ENCODE measurements around the gene PRKAG2.
A peak's percentile ranks its signal among the peaks of the same experiment; 100 is the strongest.

The PRKAG2 gene

GRCh38 chr7:151740081-151740851 lies 136.6 kb downstream of the PRKAG2 start:
- Mint-ChIP-seq H3K4me3 (no peak overlapping the region), H3K27me3 (no peaks in the 10 kb centered on the region), H3K27ac (no peak overlapping the region), H3K4me1 (peaks cover 45% of the 10 kb centered on the region), H3K9me3 (no peaks in the 10 kb centered on the region)
- ATAC-seq (no peak), DNase-seq (no peak)

- DNase-seq = no peak
- H3K4me3 Mint-ChIP-seq = no peak overlapping the region
- no peaks in the 10 kb centered on the region for H3K27me3 Mint-ChIP-seq
- H3K27ac Mint-ChIP-seq = no peak overlapping the region
- peaks cover 39% of the 10 kb centered on the region for H3K4me1 Mint-ChIP-seq
- ATAC-seq = no peak
- no peaks in the 10 kb centered on the region for H3K9me3 Mint-ChIP-seq
These were observed 138.0 kb downstream of the PRKAG2 start for GRCh38 chr7:151738925-151739324.

- H3K9me3 Mint-ChIP-seq = no peaks in the 10 kb centered on the region
- no peak overlapping the region for H3K27ac Mint-ChIP-seq
- no peaks in the 10 kb centered on the region for H3K27me3 Mint-ChIP-seq
- ATAC-seq = no peak
- no peak for DNase-seq
- H3K4me3 Mint-ChIP-seq = no peak overlapping the region
- peaks cover 23% of the 10 kb centered on the region for H3K4me1 Mint-ChIP-seq
These were observed 140.5 kb downstream of the PRKAG2 start for GRCh38 chr7:151736403-151736909.

- DNase-seq (no peak), ATAC-seq (no peak)
- H3K4me3 Mint-ChIP-seq = no peak overlapping the region
- no peaks in the 10 kb centered on the region for H3K9me3 Mint-ChIP-seq
- no peaks in the 10 kb centered on the region for H3K27me3 Mint-ChIP-seq
- peaks cover 23% of the 10 kb centered on the region for H3K4me1 Mint-ChIP-seq
- peak overlapping the region in 1 of 2 donors; percentile 19 for H3K27ac Mint-ChIP-seq
These were observed 141.0 kb downstream of the PRKAG2 start for GRCh38 chr7:151735851-151736402.

DNA sequence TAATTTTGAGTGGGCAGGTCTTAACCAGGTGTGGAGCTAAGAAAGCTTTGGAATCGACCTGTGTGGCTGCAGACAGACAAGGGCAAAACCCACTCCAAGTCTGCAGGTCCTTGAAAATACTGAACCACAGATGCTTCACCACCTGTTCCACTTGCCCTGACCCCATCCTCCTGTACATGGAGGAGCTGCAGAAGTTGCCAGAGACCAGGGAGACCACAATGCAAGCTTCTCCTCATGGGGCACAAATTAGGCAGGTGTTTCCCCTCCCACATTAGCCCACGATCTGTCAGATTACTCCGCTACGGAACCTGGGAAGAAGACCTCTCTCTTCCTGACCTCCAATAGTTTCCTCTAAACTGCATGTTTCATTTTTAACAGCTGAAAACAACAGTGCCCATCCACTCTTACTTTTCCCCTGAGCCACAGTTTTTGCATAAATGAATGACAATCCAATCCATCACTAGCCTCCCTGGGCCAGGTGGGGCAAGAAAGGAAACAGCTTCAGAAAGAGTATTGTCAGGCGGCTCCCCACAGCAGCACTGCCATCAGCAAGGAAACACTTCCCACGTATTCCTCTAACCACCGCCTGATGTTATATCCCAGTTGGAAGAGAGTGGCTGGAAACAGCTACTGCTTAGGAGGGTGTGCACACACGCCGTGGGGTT lies 141.6 kb downstream of the PRKAG2 start:
- ATAC-seq = no peak
- H3K9me3 Mint-ChIP-seq = no peaks in the 10 kb centered on the region
- H3K27me3 Mint-ChIP-seq = no peaks in the 10 kb centered on the region
- no peak for DNase-seq
- peaks cover 19% of the 10 kb centered on the region for H3K4me1 Mint-ChIP-seq
- no peak overlapping the region for H3K4me3 Mint-ChIP-seq
- H3K27ac Mint-ChIP-seq = peak overlapping the region in 1 of 2 donors; percentile 19

DNA sequence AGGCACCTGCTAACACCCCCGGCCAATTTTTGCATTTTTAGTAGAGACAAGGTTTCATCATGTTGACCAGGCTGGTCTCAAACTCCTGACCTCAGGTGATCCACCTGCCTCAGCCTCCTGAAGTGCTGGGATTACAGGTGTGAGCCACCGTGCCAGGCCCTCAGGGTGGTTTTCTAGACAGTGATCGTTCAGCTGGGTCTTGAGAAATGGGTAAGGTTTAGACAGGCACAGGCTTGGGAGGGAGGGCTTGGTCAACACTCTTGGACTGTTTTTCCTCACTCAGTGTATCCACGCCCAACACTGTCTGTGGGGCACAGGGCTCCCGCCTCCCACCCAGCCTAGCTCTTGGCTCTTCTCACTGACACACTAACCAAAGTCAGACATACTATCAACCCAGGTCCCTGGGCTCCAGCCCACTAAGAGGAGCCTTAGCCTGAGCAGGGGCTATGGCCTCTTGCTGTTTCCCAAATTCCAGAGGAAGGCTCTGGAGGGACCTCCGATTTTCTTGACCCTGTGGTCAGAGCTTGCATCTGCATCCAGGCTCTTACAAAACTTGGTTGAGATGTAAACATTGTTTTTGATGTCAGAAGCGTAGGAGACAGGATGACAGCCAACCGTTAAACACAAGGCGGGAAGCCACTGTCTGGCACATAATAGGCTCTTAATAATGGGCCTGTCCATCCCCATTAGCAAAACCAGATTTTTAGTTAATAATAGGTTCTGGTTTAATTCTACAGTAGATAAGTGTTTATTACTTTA lies 143.9 kb downstream of the PRKAG2 start:
- Mint-ChIP-seq H3K27me3 (no peaks in the 10 kb centered on the region), H3K27ac (no peak overlapping the region), H3K9me3 (no peaks in the 10 kb centered on the region), H3K4me3 (no peak overlapping the region), H3K4me1 (peaks cover 20% of the 10 kb centered on the region)
- ATAC-seq (no peak), DNase-seq (no peak)

DNA sequence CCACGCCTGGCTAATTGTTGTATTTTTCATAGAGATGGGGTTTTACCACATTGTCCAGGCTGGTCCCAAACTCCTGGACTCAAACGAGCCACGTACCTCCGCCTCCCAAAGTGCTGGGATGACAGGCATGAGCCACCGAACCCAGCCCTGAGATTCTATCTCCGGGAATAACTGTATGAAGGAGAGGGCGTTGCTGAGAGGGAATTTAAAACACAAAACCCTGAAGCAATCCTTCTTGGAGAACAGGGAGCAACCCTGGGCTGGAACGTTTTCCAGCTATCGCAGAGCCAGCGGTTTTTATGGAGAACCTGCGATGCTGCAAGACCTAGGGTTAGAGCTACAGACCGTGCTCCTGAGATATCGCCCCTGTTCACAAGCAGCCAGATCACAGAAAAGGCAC lies 144.6 kb downstream of the PRKAG2 start:
- DNase-seq = no peak
- Mint-ChIP-seq H3K9me3 (no peaks in the 10 kb centered on the region), H3K4me1 (peaks cover 28% of the 10 kb centered on the region), H3K27ac (no peak overlapping the region), H3K4me3 (no peak overlapping the region), H3K27me3 (no peaks in the 10 kb centered on the region)
- no peak for ATAC-seq

DNA sequence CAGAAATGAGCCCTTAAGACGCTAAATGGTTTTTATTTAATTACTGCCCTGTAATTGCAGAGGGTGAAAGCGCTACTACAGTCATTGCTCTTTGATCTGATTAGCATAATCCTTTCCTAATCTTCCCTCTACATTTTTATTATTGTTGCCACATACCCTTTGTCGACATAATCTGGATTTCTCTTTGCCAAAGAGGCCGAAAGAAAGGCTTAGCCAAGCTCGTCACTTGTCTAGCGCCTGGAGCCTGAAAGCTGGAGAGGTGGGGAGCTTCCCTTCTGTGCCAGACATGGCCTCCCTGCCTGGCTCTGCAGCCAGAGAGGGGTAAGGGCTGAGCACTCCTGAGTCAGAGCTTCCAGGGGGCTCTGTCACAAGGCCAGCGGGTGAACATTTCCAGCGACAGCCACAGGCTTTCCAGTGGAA lies 145.9 kb downstream of the PRKAG2 start:
- ATAC-seq = no peak
- no peak for DNase-seq
- peaks cover 40% of the 10 kb centered on the region for H3K4me1 Mint-ChIP-seq
- no peaks in the 10 kb centered on the region for H3K9me3 Mint-ChIP-seq
- H3K4me3 Mint-ChIP-seq = no peak overlapping the region
- H3K27me3 Mint-ChIP-seq = no peaks in the 10 kb centered on the region
- no peak overlapping the region for H3K27ac Mint-ChIP-seq

- no peak overlapping the region for H3K4me3 Mint-ChIP-seq
- no peak for DNase-seq
- peaks cover 44% of the 10 kb centered on the region for H3K4me1 Mint-ChIP-seq
- H3K27me3 Mint-ChIP-seq = no peaks in the 10 kb centered on the region
- ATAC-seq = no peak
- H3K9me3 Mint-ChIP-seq = no peaks in the 10 kb centered on the region
- no peak overlapping the region for H3K27ac Mint-ChIP-seq
These were observed 146.3 kb downstream of the PRKAG2 start for GRCh38 chr7:151730591-151730990.

DNA sequence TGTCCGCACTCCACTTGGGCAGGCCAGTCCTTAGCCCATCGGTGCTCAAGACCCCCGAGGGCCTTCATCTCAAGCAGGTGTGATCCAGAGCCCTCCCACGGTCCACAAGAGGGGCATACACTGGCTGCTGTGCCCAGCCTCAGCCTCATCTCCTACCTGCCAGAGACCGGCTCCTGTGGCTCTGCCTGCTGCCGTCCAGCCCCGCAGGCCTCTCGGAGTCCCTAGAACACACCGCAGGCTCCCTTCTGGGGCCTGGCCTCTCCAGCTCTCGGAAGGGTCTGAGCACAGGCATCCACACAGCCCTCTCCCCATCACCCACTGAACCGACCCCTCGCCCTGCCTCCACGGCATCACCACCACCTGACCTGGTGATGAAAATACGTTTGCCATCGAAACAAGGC lies 147.4 kb downstream of the PRKAG2 start:
- peaks cover 45% of the 10 kb centered on the region for H3K4me1 Mint-ChIP-seq
- H3K9me3 Mint-ChIP-seq = no peaks in the 10 kb centered on the region
- DNase-seq (no peak), ATAC-seq (no peak)
- no peaks in the 10 kb centered on the region for H3K27me3 Mint-ChIP-seq
- H3K4me3 Mint-ChIP-seq = no peak overlapping the region
- H3K27ac Mint-ChIP-seq = no peak overlapping the region

DNA sequence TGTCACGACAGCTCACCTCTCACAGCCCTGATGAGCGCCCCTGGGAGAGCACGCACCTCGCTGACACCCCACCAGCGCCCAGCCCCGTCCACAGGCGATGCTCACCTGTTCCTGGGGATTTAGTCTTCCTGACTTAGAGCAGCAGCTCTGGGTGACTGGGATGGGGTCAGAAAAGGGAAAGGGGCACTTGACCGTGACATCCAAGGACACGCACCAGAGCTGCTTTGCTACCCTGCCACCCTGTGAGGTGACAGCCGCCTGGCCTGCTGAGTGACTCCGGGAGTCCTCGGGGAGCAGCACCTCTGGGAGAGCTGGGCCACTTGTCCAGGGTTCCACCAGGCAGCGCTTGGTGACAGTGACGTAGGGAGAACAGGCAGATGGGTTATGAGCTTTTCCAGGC lies 148.2 kb downstream of the PRKAG2 start:
- DNase-seq = no peak
- no peak overlapping the region for H3K4me3 Mint-ChIP-seq
- no peaks in the 10 kb centered on the region for H3K9me3 Mint-ChIP-seq
- no peaks in the 10 kb centered on the region for H3K27me3 Mint-ChIP-seq
- peaks cover 40% of the 10 kb centered on the region for H3K4me1 Mint-ChIP-seq
- ATAC-seq = no peak
- H3K27ac Mint-ChIP-seq = peak overlapping the region in 1 of 2 donors; percentile 0

GRCh38 chr7:151728286-151728660 lies 148.6 kb downstream of the PRKAG2 start:
- Mint-ChIP-seq H3K27ac (peak overlapping the region; percentile 1 to 92), H3K9me3 (no peaks in the 10 kb centered on the region), H3K27me3 (no peaks in the 10 kb centered on the region), H3K4me1 (peaks cover 40% of the 10 kb centered on the region), H3K4me3 (no peak overlapping the region)
- DNase-seq = no peak
- ATAC-seq = no peak

GRCh38 chr7:151727579-151728285 lies 149.2 kb downstream of the PRKAG2 start:
- Mint-ChIP-seq H3K9me3 (no peaks in the 10 kb centered on the region), H3K4me3 (no peak overlapping the region), H3K4me1 (peaks cover 40% of the 10 kb centered on the region), H3K27ac (peak overlapping the region; percentile 1 to 92), H3K27me3 (no peaks in the 10 kb centered on the region)
- DNase-seq (peak; percentile 47 to 70), ATAC-seq (peak; percentile 92)

DNA sequence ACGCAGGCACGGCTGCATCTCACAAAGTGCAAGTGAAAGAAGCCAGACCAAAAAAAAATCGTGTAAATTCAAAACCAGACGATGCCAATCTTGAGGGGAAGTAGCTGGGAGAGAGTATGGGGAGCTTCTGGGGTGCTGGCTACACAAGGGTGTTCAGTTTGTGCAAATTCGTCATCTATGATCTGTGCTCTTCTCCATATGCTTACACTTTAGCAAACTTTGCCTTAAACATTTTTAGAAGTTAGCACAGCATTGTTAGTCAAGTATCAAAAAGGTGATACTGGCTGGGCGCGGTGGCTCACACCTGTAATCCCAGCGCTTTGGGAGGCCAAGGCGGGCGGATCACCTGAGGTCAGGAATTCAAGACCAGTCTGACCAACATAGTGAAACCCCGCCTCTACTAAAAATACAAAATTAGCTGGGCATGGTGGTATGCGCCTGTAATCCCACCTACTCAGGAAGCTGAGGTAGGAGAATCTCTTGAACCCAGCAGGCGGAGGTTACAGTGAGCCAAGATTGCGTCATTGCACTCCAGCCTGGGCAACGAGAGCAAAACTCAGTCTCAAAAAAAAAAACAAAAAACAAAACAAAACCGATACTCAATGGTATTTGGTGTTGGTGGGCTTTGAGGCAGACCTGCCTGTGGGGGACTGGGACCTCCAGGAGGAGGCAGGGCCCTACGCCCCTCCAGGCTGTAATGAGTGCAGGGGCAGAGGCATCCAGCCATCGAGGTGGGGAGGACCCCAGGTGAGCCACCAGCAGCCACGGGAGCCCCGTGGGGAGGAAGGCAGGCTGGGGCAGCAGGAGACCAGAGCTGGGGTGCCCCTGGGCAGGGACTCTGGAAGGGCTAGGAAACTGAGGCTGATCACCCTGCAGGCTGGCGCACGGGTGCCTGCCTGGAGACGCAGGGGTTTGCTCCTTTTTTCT lies 150.0 kb downstream of the PRKAG2 start:
- DNase-seq (no peak), ATAC-seq (peak; percentile 35)
- H3K27ac Mint-ChIP-seq = peak overlapping the region; percentile 46 to 92
- H3K4me3 Mint-ChIP-seq = peak overlapping the region in 1 of 2 donors; percentile 69
- no peaks in the 10 kb centered on the region for H3K9me3 Mint-ChIP-seq
- no peaks in the 10 kb centered on the region for H3K27me3 Mint-ChIP-seq
- peaks cover 40% of the 10 kb centered on the region for H3K4me1 Mint-ChIP-seq

Data from stimulated activated naive CD8-positive, alpha-beta T cell treated with anti-CD3 and anti-CD28 coated beads, Interleukin-15, amount 100 ng/mL, for 72 hours (primary cell).